ENCODE results near the gene LONP1. TPM values are rescaled to one million over a fixed set of nuclear protein-coding genes. Genes with fewer than 3 reads are reported as not detected.

The LONP1 gene
- polyA plus RNA-seq, 3 donors = 12.1 to 37.2 (median 13.8) TPM

DNA sequence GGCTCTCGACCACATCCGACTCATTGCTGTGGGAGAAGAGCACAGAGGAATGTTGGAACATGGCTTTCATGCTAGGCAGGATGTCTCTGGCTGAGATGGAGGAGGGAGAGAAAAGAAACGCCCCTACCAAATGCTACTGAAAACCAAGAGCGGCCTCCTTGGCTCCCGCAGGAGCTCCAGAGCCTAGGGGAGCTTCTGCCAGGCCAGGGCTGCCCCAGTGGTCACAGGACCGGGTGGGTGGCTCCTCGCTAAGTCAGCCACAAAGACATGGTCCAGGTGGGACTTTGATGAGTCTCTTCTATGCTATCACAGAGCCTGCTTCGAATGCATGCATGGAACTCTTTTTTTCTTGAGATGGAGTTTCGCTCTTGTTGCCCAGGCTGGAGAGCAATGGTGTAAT lies 6.7 kb downstream of the LONP1 start:
- no peak overlapping the region for H2AFZ ChIP-seq (ENCODE audit: insufficient read depth, low read depth, low read length, poor library complexity, severe bottlenecking)
- H4K20me1 ChIP-seq (ENCODE audit: insufficient read depth, low read length) = peaks cover 27% of the 10 kb centered on the region
- whole genome bisulfite sequencing (ENCODE audit: insufficient coverage) = 98% methylated on average over 5 of the region's 9 CpGs
- H3K27me3 Mint-ChIP-seq (ENCODE audit: low read depth in 3 of 3) = peaks cover 0 to 3% (median 0%) of the 10 kb centered on the region in 3 donors
- H3K36me3 ChIP-seq (replicated peaks in 1 of 2; ENCODE audit: control insufficient read depth in 1 of 2, insufficient read depth in 2 of 2, low read length in 2 of 2) = peaks cover 55% of the 10 kb centered on the region in 2 donors
- H3K27ac Mint-ChIP-seq = peak overlapping the region in 2 of 7 donors; percentile 0 to 28
- peaks cover 9% of the 10 kb centered on the region for H3K4me1 Mint-ChIP-seq
- no peaks in the 10 kb centered on the region for H3K9me3 Mint-ChIP-seq
- peaks cover 43 to 76% of the 10 kb centered on the region in 2 donors for H3K36me3 Mint-ChIP-seq
- no peak overlapping the region for H3K4me2 ChIP-seq (replicated peaks; ENCODE audit: extremely low read depth, low read length, poor library complexity, severe bottlenecking)
- H3K9me3 ChIP-seq (replicated peaks in 1 of 2; ENCODE audit: control insufficient read depth in 1 of 2, insufficient read depth in 1 of 2, low read length in 2 of 2) = no peaks in the 10 kb centered on the region
- no peak overlapping the region for H3K27ac ChIP-seq (ENCODE audit: low read depth in 1 of 2, low read length in 2 of 2)
- H3K4me3 Mint-ChIP-seq = no peak overlapping the region
- H3K4me3 ChIP-seq (replicated peaks in 1 of 3; ENCODE audit: low read depth in 2 of 3, low read length in 3 of 3) = no peak overlapping the region
- TF ChIP-seq, protein P1, sequence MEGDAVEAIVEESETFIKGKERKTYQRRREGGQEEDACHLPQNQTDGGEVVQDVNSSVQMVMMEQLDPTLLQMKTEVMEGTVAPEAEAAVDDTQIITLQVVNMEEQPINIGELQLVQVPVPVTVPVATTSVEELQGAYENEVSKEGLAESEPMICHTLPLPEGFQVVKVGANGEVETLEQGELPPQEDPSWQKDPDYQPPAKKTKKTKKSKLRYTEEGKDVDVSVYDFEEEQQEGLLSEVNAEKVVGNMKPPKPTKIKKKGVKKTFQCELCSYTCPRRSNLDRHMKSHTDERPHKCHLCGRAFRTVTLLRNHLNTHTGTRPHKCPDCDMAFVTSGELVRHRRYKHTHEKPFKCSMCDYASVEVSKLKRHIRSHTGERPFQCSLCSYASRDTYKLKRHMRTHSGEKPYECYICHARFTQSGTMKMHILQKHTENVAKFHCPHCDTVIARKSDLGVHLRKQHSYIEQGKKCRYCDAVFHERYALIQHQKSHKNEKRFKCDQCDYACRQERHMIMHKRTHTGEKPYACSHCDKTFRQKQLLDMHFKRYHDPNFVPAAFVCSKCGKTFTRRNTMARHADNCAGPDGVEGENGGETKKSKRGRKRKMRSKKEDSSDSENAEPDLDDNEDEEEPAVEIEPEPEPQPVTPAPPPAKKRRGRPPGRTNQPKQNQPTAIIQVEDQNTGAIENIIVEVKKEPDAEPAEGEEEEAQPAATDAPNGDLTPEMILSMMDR (IDR thresholded peaks at IDR 0.05) = no peak
- DNase-seq = no peak
- peaks cover 33% of the 10 kb centered on the region for H3K79me2 ChIP-seq (ENCODE audit: insufficient read depth, low read length)
- H3K27me3 ChIP-seq (ENCODE audit: control insufficient read depth in 2 of 2, insufficient read depth in 2 of 2, low read length in 2 of 2) = no peaks in the 10 kb centered on the region
- H3K4me1 ChIP-seq (ENCODE audit: control insufficient read depth in 1 of 2, insufficient read depth in 2 of 2, low read length in 2 of 2) = peaks cover 2 to 4% of the 10 kb centered on the region in 2 donors
- H3K9ac ChIP-seq (ENCODE audit: insufficient read depth, low read length, poor library complexity, severe bottlenecking) = no peak overlapping the region
- intact Hi-C loops (cut with micrococcal nuclease) = no loop called here

DNA sequence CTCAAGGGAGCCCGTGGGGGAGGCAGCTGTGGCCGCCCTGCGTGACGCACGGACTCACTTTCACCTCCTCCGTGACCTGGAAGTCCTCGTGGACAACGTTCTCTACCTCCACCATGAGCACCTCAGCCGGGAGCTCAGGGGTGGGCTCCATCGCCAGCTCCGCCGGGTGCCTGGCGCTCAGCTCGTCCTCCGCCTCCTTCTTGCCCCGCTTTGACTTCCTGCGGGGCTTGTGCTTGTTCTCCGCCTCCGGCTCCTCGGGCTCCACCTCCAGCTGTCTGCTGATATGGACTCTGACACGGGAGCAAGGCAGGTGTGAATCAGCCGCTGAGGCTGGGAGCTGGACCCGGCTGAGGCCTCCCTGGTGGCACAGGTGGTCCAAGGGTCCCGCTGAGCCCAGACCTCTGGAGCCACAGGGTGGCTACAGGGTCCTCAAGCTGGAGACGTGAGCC lies 8.2 kb downstream of the LONP1 start:
- Histone ChIP-seq H4K20me1 (ENCODE audit: insufficient read depth, low read length) (peaks cover 13% of the 10 kb centered on the region), H3K4me2 (replicated peaks; ENCODE audit: extremely low read depth, low read length, poor library complexity, severe bottlenecking) (no peak overlapping the region), H3K9me3 (replicated peaks in 1 of 2; ENCODE audit: control insufficient read depth in 1 of 2, insufficient read depth in 1 of 2, low read length in 2 of 2) (no peaks in the 10 kb centered on the region), H3K4me1 (ENCODE audit: control insufficient read depth in 1 of 2, insufficient read depth in 2 of 2, low read length in 2 of 2) (no peaks in the 10 kb centered on the region), H3K4me3 (replicated peaks in 1 of 3; ENCODE audit: low read depth in 2 of 3, low read length in 3 of 3) (no peak overlapping the region), H3K9ac (ENCODE audit: insufficient read depth, low read length, poor library complexity, severe bottlenecking) (no peak overlapping the region), H3K27ac (ENCODE audit: low read depth in 1 of 2, low read length in 2 of 2) (no peak overlapping the region), H3K36me3 (replicated peaks in 1 of 2; ENCODE audit: control insufficient read depth in 1 of 2, insufficient read depth in 2 of 2, low read length in 2 of 2) (peaks cover 65 to 70% of the 10 kb centered on the region in 2 donors), H3K79me2 (ENCODE audit: insufficient read depth, low read length) (peaks cover 18% of the 10 kb centered on the region), H3K27me3 (ENCODE audit: control insufficient read depth in 2 of 2, insufficient read depth in 2 of 2, low read length in 2 of 2) (no peaks in the 10 kb centered on the region), H2AFZ (ENCODE audit: insufficient read depth, low read depth, low read length, poor library complexity, severe bottlenecking) (no peak overlapping the region)
- TF ChIP-seq, protein P1 (IDR thresholded peaks at IDR 0.05) = no peak
- H3K4me3 Mint-ChIP-seq = no peak overlapping the region
- H3K36me3 Mint-ChIP-seq = peaks cover 49 to 78% of the 10 kb centered on the region in 2 donors
- no peaks in the 10 kb centered on the region for H3K4me1 Mint-ChIP-seq
- DNase-seq = peak in 1 of 3 donors; percentile 4
- H3K27me3 Mint-ChIP-seq (ENCODE audit: low read depth in 3 of 3) = peaks cover 0 to 3% (median 0%) of the 10 kb centered on the region in 3 donors
- 94% methylated on average over 22 of the region's 25 CpGs for WGBS (ENCODE audit: insufficient coverage)
- H3K27ac Mint-ChIP-seq = peak overlapping the region in 3 of 7 donors; percentile 18 to 31 (median 26)
- H3K9me3 Mint-ChIP-seq = no peaks in the 10 kb centered on the region
- intact Hi-C loops (cut with micrococcal nuclease) = no loop called here
